Stimulated activated CD4-positive, alpha-beta T cell treated with anti-CD3 and anti-CD28 coated beads, Interleukin-1b, Interleukin-23, amount 100 ng/mL, for 4 hours (primary cell): ENCODE data around the gene ZIC4.

Experiments used
- DNase-seq, 2 donors: peaks; one replicate each; pipeline ENCODE4 v3.0.0-alpha.2; 2020; ENCODE audit warnings: low read depth in 2 of 2

ZIC4 gene

GRCh38 chr3:147390589-147391569, 15.5 kb downstream of the ZIC4 start:
- no peak for DNase-seq

- no peak for DNase-seq
Measured at GRCh38 chr3:147389717-147390116, 16.6 kb downstream of the ZIC4 start.

- no peak for DNase-seq
Measured at GRCh38 chr3:147388700-147389580, 17.4 kb downstream of the ZIC4 start.

GRCh38 chr3:147387885-147388699, 18.3 kb downstream of the ZIC4 start:
- no peak for DNase-seq

GRCh38 chr3:147387291-147387884, 19.0 kb downstream of the ZIC4 start:
- DNase-seq: no peak

GRCh38 chr3:147385059-147386012, 21.0 kb downstream of the ZIC4 start:
- DNase-seq: no peak

- DNase-seq: no peak
Measured at GRCh38 chr3:147384210-147385058, 21.9 kb downstream of the ZIC4 start.

GRCh38 chr3:147383617-147384016, 22.7 kb downstream of the ZIC4 start:
- DNase-seq: no peak

GRCh38 chr3:147381596-147381995, 24.7 kb downstream of the ZIC4 start:
- DNase-seq: no peak

- no peak for DNase-seq
Measured at GRCh38 chr3:147380977-147381376, 25.4 kb downstream of the ZIC4 start.

GRCh38 chr3:147380387-147380951, 25.9 kb downstream of the ZIC4 start:
- DNase-seq: no peak

GRCh38 chr3:147379651-147380050, 26.7 kb downstream of the ZIC4 start:
- DNase-seq: no peak

GRCh38 chr3:147377412-147378367, 28.7 kb downstream of the ZIC4 start:
- no peak for DNase-seq

GRCh38 chr3:147373301-147373700, 33.0 kb downstream of the ZIC4 start:
- no peak for DNase-seq

- no peak for DNase-seq
Measured at GRCh38 chr3:147372525-147373027, 33.8 kb downstream of the ZIC4 start.

- no peak for DNase-seq
Measured at GRCh38 chr3:147371771-147372340, 34.5 kb downstream of the ZIC4 start.

- DNase-seq: no peak
Measured at GRCh38 chr3:147371140-147371539, 35.2 kb downstream of the ZIC4 start.
